GM11168 (cell line): ENCODE results near the gene TRIO.
"Not testable (repeated sequence)": the region's sequence is repeated elsewhere in the genome, so short reads cannot be mapped to it uniquely, and the experiment has no call there.

ENCODE experiments used
- in situ Hi-C: fragments of 300-500 bp; cut with MboI; formaldehyde crosslinking; loops from one replicate; pipeline ENCODE4 v1.12.0; 2022; ENCODE audit warnings: low sequenced_read_pairs; ENCODE audit not compliant: unreplicated experiment

The TRIO gene

DNA sequence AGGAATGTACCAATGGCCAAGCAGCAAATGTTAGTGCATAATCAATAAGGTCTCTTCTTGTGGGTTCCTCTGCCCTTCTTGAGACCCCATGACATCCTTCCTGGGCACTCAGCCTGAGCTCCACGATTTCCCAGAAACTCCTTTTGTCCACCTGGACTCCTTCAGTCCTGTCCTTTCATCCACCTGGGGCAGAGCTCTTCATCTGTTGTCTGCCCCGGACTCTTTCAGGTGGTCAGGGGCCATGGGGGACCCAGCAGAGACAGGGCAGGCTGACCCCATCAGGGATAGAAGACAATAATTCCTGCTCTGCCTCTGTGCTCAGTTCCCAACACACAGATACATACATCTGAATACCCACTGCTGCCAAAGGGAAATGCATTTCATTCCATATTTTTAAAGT lies 379.6 kb downstream of the TRIO start:
- in situ Hi-C loops, result no loop called here

DNA sequence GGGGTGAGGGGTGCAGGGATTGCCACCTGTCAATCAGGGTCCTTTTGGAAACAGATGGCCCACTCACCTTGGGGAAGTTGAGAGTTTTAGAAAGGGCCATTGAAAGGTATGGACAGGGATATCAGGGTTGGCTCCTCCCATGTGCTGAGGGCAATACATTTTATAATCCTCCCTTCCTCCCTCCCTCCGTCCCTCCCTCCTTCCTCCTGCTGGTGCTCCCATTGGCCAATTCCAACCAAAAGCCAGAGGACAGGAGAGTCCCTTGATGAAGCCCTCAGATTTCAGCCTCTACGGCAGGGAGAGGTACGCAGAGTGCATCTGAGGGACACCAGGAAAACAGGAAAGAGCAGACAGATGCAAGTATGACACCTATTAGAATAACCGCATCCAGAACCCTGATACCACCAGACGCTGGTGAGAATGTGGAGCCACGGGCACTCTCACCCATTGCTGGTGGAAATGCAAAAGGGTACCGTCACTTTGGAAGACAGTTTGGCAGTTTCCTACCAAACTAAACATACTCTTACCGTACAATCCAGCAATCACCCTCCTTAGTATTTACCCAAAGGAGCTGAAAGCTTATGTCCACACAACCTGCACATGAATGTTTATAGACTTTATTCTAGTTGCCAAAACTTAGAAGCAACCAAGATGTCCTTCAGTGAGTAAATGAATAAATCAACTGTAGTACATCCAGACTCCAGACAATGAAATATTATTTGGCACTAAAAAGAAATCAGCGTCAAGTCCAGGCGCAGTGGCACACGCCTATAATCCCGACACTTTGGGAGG lies 380.3 kb downstream of the TRIO start:
- in situ Hi-C loops, result no loop called here

DNA sequence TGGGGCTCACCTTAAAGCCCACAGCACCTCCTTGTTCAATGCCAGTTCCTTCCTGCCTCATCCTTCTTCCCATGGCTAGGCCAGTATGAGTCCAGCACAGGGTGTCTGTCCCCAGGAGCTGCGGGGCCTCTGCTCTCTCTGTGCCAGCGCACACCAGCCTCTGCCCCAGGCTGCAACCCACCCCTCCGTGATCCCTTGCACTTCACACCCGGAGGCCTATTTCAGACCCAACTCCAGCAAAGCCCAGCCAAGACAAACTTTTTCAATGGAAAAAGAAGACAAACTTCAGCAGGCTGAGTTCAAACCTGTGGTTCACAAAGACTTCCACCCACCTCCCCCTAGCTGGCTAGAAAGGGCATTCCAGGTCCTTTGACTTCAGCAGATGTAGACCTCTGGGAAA lies 382.3 kb downstream of the TRIO start:
- in situ Hi-C loops, result no loop called here

DNA sequence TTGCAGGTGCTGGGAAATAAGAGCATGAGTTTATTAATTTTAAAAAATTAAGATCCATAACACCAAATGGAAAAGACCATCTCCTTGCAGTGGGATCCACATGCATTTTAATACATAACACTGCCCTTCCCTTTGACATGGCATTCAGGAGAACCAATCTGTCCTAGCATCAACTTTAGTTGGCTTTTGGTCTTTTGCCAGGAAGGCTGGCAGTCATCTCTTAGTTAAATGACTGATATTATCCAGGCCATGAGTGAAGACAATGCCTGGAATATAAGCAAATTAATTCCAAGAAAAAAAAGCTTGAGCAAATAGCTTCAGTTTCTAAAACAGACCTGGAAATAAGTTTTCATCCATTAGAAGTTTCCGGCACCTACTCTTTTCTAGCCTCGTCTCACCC lies 383.4 kb downstream of the TRIO start:
- in situ Hi-C loops, result no loop called here

DNA sequence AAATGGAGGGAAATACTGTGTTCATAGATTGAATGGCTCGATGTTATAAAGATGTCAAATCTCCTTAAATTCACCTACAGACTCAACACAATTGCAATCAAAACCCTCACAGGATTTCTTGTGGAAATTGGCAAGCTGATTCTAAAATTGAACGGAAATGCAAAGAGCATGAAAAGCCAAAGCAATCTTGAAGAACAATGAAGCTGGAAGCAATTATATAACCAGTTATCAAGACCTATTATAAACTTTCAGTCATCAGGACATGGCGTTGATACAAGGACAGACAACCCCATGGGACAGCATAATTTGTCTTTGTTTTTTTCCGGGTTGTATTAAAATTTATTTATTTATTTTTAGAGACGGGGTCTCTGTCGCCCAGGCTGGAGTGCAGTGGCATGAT lies 385.0 kb downstream of the TRIO start:
- in situ Hi-C loops, result no loop called here

DNA sequence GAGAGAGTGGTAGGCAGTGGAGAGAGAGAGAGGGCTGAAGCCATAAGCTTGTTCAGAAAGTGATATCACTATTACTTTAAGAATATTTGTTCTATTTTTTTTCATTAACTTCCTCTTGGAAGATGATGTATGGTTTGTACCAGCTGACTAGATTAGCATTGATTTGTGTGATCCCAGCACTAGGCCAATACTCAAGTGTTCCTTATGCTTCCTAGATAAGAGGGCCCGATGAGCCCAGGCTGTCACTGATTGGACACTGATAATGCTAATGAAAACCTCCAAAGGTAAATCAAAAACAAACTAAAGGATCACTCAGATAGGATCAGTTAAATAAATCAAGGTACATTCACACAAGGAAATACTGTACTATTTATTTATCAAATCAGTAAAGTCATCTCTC lies 385.8 kb downstream of the TRIO start:
- in situ Hi-C loops, result no loop called here

DNA sequence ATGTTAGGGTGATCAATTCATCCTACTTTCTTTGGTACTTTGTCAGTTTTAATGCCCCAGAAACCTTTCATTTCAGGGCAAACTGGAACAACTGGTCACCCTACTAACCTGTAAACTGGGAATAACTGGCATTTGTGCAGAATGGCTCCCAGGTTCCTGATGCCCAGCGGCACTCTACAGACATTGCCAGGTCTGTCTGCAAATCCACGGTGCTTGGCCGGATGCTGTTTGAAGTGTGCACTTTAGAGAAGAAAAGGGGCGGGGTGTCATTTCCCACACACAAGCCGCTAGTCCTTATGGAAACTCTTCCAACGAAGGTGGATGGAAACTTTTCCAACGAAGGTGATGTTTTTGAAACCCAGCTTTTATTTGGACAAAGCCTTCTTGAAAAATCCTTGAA lies 388.5 kb downstream of the TRIO start:
- in situ Hi-C loops, result no loop called here

DNA sequence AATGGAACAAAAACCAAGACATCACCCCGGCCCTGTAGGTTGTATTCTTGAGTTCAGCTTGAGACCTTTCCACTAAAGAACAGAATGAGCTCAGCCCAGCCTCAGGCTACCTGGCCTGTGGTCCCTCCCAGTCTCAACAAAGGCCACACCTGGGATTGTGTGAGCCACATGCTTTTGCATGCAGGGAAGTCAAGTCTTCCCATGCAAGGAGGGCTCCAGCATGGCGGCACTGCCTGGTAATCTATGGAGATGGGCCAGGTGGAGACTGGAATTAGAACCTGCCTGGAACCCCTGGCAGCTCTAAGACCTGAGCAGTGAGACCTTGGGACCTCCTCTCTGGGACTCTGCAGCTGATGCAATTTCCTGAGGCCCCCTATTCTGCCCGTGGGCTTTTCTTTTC lies 389.0 kb downstream of the TRIO start:
- in situ Hi-C loops, result no loop called here

DNA sequence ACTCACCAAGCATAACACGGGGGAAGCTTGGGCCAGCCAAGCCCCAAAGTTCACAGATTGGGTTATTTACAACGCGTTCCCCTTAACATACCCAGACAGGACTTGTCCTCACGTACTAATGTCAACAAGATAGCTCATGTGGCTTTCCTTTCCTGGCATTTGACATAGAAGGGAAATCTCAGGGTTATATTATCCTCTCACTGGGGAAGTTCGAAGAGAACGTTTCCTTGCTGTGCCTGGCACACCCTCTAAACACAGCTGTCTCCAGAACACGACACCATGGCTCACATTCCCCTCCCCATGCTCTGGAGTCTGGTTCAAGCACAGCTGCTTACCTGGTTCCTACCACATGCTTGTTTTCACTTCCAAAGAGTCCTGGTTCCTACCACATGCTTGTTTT lies 391.6 kb downstream of the TRIO start:
- in situ Hi-C loops, result no loop called here

DNA sequence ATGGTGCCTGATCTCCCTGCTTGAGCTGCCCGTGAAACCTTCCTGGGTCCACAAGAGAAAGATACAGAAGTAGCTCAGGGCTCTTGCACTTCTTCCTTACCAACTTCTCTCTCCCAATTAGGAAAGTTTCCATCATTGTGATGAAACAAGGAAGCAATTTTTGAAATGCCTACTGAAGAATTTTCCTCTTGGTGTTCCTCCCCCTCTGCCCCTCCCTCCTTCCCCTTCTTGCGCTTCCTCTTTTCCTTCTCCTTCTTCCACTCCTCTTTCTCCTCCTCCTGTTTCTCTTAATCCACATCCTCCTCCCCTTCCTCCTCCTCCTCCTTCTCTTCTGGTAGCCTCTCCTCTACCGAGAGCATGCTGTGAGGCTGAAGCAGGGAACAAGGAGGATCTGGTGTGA lies 402.2 kb downstream of the TRIO start:
- in situ Hi-C loops, result no loop called here

DNA sequence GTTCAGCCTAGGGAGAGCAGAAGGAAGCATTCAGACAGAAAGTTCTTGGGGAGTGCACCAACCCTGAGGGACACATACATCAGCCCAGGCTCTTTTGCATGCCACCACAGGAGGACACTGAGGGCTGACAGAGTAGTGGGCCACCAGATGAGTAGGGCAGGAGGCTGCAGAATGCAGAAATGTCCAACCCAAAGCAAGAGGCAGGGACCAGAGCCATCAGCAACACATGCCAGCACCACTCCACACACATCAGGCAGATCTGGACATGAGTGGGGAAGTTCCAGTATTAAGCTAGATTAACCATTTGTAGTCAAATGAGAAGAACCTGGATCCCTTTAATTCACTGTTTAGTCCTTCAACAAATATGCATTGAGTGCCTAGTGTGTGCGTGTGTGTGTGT lies 402.7 kb downstream of the TRIO start:
- in situ Hi-C loops, result no loop called here

DNA sequence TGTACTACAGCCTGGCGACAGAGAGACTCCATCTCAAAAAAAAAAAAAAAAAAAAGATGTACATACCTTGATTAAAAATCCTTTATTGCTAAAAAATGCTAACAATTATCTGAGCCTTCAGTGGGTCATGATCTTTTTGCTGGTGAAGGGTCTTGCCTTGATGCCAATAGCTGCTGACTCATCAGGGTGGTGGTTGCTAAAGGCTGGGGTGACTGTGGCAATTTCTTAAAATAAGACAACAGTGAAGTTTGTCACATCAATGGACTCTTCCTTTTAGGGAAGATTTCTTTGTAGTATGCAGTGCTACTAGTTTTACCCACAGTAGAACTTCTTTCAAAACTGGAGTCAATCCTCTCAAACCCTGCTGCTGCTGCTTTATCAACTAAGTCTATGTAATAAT lies 404.5 kb downstream of the TRIO start:
- in situ Hi-C loops, result no loop called here

DNA sequence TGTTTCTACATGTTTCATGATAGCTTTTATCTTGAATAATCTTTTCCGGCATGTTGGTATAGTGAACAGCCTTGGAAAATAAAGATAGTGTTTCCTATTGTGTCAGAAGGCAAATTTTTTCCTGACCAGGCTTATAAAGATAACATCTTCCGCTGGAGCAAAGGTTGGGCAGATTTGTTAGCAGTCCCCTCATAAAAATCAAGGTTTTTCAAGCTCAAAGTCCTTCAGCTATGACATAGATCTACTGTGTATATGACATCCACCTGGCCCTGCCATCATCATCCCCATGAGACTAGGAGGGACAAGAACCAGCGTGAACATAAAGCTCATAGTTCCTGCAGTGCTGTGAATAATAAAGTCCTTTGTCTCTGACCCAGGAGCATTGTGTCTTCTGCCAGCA lies 408.1 kb downstream of the TRIO start:
- in situ Hi-C loops, result no loop called here

DNA sequence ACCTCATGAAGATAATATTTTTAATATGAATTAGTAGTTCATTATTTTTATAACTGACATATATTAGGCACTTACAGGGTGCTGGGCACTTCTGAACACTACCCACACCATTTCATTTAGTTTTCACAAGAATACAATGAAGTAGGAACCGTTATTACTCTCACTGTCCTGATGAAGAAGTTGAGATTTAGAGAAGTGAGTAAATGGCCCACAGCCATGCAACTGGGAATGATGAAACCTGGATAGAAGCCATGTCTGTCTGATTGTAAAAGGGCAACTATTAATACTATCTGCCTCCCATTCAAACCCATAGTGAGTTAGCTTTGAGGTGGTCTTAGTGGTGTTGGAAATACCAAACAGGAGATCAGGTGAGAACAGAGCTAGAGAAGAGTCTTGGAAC lies 408.9 kb downstream of the TRIO start:
- in situ Hi-C loops, result no loop called here

DNA sequence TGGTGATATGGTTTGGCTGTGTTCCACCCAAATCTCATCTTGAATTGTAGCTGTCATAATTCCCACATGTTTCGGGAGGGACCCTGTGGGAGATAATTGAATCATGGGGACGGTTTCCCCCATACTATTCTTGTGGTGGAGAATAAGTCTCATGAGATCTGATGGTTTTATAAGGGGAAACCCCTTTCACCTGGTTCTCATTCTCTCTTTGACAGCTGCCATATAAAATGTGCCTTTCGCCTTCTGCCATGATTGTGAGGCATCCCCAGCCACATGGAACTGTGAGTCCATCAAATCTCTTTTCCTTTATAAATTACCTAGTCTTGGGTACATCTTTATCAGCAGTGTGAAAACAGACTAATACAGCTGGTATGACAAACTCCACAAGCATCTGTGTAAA lies 411.1 kb downstream of the TRIO start:
- in situ Hi-C loops, result not testable (repeated sequence)

DNA sequence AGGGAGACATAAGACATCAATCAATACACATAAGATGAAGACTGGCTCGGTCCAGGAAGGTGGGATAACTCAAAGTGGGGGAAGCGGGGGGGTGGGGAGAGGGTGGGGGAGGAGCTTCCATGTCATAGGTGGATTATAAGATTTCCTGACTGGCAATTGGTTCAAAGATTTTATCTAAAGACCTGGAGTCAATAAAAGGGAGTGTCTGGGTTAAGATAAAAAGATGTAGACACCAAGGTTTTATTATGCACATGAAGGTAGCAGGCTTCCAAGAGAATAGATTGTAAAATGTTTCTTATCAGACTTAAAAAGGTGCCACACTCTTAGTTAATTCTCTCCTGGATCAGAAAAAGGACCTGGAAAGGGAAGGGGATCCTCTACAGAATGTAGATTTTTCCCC lies 412.9 kb downstream of the TRIO start:
- in situ Hi-C loops, result no loop called here

DNA sequence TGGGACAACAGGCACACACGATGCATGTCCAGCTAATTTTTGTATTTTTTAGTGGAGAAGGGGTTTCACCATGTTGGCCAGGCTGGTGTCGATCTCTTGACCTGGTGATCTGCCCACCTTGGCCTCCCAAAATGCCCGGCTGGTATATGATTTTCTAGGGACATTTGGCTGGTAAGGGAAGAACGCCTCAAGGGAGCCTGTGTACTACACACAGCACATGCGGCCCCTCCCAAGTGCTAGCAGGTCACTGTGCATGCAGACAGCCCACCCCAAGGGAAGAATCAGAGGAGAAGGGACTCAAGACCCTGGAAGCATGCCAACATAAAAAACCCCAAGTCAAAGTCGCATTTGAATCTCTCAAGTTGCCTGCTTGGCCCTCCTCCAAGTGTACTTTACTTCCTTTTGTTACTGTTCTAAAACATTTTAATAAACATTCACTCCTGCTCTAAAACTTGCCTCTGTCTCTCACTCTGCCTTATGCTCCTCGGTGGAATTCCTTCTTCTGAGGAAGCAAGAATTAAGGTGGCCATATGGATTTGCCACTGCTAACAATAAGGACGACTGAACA lies 414.1 kb downstream of the TRIO start:
- in situ Hi-C loops, result no loop called here

DNA sequence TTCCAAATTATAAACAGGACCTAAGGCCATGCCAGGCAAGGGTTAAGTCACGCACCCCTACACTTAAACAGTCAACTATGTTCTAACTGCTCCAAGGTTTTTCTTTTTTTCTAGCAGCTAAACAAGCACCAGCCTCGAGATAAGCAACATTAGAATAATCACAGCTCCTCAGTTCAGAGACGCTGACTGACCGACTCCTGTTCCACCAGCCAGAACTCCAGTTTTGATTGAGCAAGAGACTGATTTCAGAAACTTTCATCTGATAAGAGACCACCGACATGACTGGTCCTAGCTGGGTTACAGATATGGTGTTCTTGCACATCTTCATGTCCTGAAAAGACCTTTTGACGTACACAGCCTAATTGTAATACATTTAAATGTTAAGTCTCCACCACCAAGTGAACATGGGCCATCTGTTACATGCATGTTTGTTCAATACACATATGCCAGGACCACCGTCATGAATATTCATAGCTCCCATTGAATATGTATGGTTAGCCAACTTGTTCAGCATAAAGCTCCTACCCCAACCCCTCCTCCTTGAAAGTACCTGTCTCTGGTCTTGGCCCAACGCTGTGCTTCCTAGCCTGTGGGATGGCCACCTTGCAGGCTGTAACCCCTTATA lies 414.8 kb downstream of the TRIO start:
- in situ Hi-C loops, result no loop called here
